IMR-90 (cell line): Measurements from ENCODE around the gene TLK2. TPM values are rescaled to one million over a fixed set of nuclear protein-coding genes. Genes with fewer than 3 reads are reported as not detected.
"Not testable (repeated sequence)": the region's sequence is repeated elsewhere in the genome, so short reads cannot be mapped to it uniquely, and the experiment has no call there.

Experiments
- ATAC-seq: fragments of 200-7000 bp; cut with Tn5 transposase; 2 replicates; pipeline ENCODE4 v1.9.1; 2020; ENCODE audit warnings: low read depth, mild to moderate bottlenecking, moderate library complexity
- BruUV-seq: library from RNA; stranded (reverse); fragments of 400-500 nt; replicated peaks from 2 replicates; lab custom pipeline; 2021; lab: Mats Ljungman, UMichigan
- CTCF ChIA-PET: fragments of 300-600 bp; formaldehyde crosslinking; extraction: SDS; loops from one replicate; lab custom pipeline; 2021; ENCODE audit warnings: antibody characterized with exemption; lab: Yijun Ruan, JAX
- POLR2A ChIA-PET: fragments of 300-600 bp; sonication (Branson Sonifier 250); formaldehyde crosslinking; loops from one replicate; lab custom pipeline; 2022; ENCODE audit warnings: antibody characterized with exemption; ENCODE audit not compliant: unreplicated experiment; lab: Charles Lee
- DNase-seq: peaks from one replicate; pipeline ENCODE4 v3.0.0; 2013
- H2AFZ ChIP-seq: replicated peaks from 2 replicates; pipeline ENCODE3; 2013; ENCODE audit warnings: low read length, mild to moderate bottlenecking; ENCODE audit not compliant: poor library complexity
- H2AK5ac ChIP-seq: 2 replicates; pipeline ENCODE4 v1.6.1; 2013; ENCODE audit warnings: low read depth, low read length, inconsistent platforms
- H2AK9ac ChIP-seq: replicated peaks from 2 replicates; pipeline ENCODE3; 2013; ENCODE audit warnings: mild to moderate bottlenecking, low read depth, low read length, moderate library complexity; ENCODE audit not compliant: poor library complexity
- H2BK120ac ChIP-seq: 2 replicates; pipeline ENCODE4 v1.6.1; 2013; ENCODE audit warnings: low read depth, low read length, inconsistent platforms
- H2BK15ac ChIP-seq: 3 replicates; pipeline ENCODE4 v1.6.1; 2013; ENCODE audit warnings: low read depth, low read length, inconsistent platforms
- H2BK20ac ChIP-seq: 2 replicates; pipeline ENCODE4 v1.6.1; 2013; ENCODE audit warnings: low read depth, mild to moderate bottlenecking, inconsistent platforms, low read length, moderate library complexity
- H2BK5ac ChIP-seq: 2 replicates; pipeline ENCODE4 v1.6.1; 2013; ENCODE audit warnings: mild to moderate bottlenecking, low read depth, low read length, inconsistent platforms; ENCODE audit not compliant: poor library complexity, severe bottlenecking
- H3K14ac ChIP-seq: replicated peaks from 2 replicates; pipeline ENCODE4 v1.6.1; 2013; ENCODE audit warnings: low read depth, low read length, inconsistent platforms
- H3K18ac ChIP-seq: 2 replicates; pipeline ENCODE4 v1.6.1; 2013; ENCODE audit warnings: low read depth, low read length, control low read depth
- H3K23ac ChIP-seq: 2 replicates; pipeline ENCODE4 v1.6.1; 2013; ENCODE audit warnings: low read depth, low read length, inconsistent platforms
- H3K27ac ChIP-seq: 2 replicates; pipeline ENCODE4 v1.5.1; 2013; ENCODE audit warnings: mild to moderate bottlenecking, control low read depth, low read length; ENCODE audit not compliant: insufficient read depth
- H3K27me3 ChIP-seq: 2 replicates; pipeline ENCODE4 v1.6.1; 2013; ENCODE audit warnings: low read length; ENCODE audit not compliant: control insufficient read depth, insufficient read depth
- H3K36me3 ChIP-seq: 2 replicates; pipeline ENCODE4 v1.6.1; 2013; ENCODE audit warnings: low read length, mixed read lengths; ENCODE audit not compliant: control insufficient read depth, insufficient read depth
- H3K4ac ChIP-seq: 2 replicates; pipeline ENCODE4 v1.6.1; 2013; ENCODE audit warnings: low read depth, low read length, inconsistent platforms
- H3K4me1 ChIP-seq: 2 replicates; pipeline ENCODE4 v1.6.1; 2013; ENCODE audit warnings: low read length, mixed read lengths; ENCODE audit not compliant: control insufficient read depth, insufficient read depth
- H3K4me2 ChIP-seq: 2 replicates; pipeline ENCODE4 v1.6.1; 2013; ENCODE audit warnings: low read depth, mild to moderate bottlenecking, control low read depth, low read length, moderate library complexity
- H3K4me3 ChIP-seq: 2 replicates; pipeline ENCODE4 v1.5.1; 2013; ENCODE audit warnings: low read depth, mild to moderate bottlenecking, control low read depth, low read length, moderate library complexity; ENCODE audit not compliant: insufficient read depth
- H3K56ac ChIP-seq: 2 replicates; pipeline ENCODE4 v1.6.1; 2013; ENCODE audit warnings: low read length, inconsistent platforms; ENCODE audit not compliant: insufficient read depth; ENCODE audit errors: extremely low read depth
- H3K79me1 ChIP-seq, 2 experiments: 2 replicates each; pipeline ENCODE4 v1.6.1; 2013; ENCODE audit warnings: low read length in 2 of 2, inconsistent platforms in 1 of 2, low read depth in 1 of 2
- H3K9ac ChIP-seq: 2 replicates; pipeline ENCODE4 v1.6.1; 2013; ENCODE audit warnings: low read depth, low read length, control low read depth
- H3K9me1 ChIP-seq: 2 replicates; pipeline ENCODE4 v1.6.1; 2013; ENCODE audit warnings: low read length, inconsistent platforms; ENCODE audit not compliant: insufficient read depth
- H3K9me3 ChIP-seq: 2 replicates; pipeline ENCODE4 v1.6.1; 2013; ENCODE audit warnings: low read length; ENCODE audit not compliant: control insufficient read depth, insufficient read depth
- H4K20me1 ChIP-seq: 2 replicates; pipeline ENCODE4 v1.6.1; 2013; ENCODE audit warnings: low read length, inconsistent platforms; ENCODE audit not compliant: insufficient read depth
- H4K5ac ChIP-seq: 2 replicates; pipeline ENCODE4 v1.6.1; 2013; ENCODE audit warnings: mild to moderate bottlenecking, low read depth, low read length, control low read depth
- H4K8ac ChIP-seq, 2 experiments: 2 replicates each; pipeline ENCODE4 v1.6.1; 2013; ENCODE audit warnings: low read depth in 2 of 2, low read length in 2 of 2, control low read depth in 1 of 2, inconsistent platforms in 1 of 2
- H4K91ac ChIP-seq: 2 replicates; pipeline ENCODE4 v1.6.1; 2013; ENCODE audit warnings: low read depth, low read length, inconsistent platforms; ENCODE audit not compliant: insufficient read depth
- CEBPB ChIP-seq: IDR thresholded peaks from 2 replicates; pipeline ENCODE4 v1.6.1; 2012; ENCODE audit warnings: low read depth, low read length, improper control_type of control experiment
- CHD1 ChIP-seq: IDR thresholded peaks from 2 replicates; pipeline ENCODE4 v1.6.1; 2012; ENCODE audit warnings: low read depth, low read length, improper control_type of control experiment
- CTCF ChIP-seq: conservative IDR thresholded peaks from 2 replicates; pipeline ENCODE4 v1.5.1; 2012; ENCODE audit warnings: mild to moderate bottlenecking, low read depth, low read length, improper control_type of control experiment
- MAFK ChIP-seq: IDR thresholded peaks from 2 replicates; pipeline ENCODE4 v1.6.1; 2012; ENCODE audit warnings: low read depth, low read length, improper control_type of control experiment
- MAZ ChIP-seq: IDR thresholded peaks from 2 replicates; pipeline ENCODE4 v1.6.1; 2012; ENCODE audit warnings: low read depth, mild to moderate bottlenecking, low read length, improper control_type of control experiment, moderate library complexity, borderline replicate concordance
- MXI1 ChIP-seq: IDR thresholded peaks from 2 replicates; pipeline ENCODE4 v1.6.1; 2012; ENCODE audit warnings: low read depth, mild to moderate bottlenecking, low read length, moderate library complexity, borderline replicate concordance
- POLR2A ChIP-seq: IDR thresholded peaks from 2 replicates; pipeline ENCODE4 v1.6.1; 2012; ENCODE audit warnings: mild to moderate bottlenecking, low read depth, low read length
- RCOR1 ChIP-seq: IDR thresholded peaks from 2 replicates; pipeline ENCODE4 v1.6.1; 2012; ENCODE audit warnings: mild to moderate bottlenecking, low read length, improper control_type of control experiment; ENCODE audit not compliant: insufficient replicate concordance
- SMC3 ChIP-seq: fragments of 150-350 bp; IDR thresholded peaks from 2 replicates; pipeline ENCODE4 v1.6.1; 2016; ENCODE audit warnings: low read depth, mild to moderate bottlenecking, antibody characterized with exemption, low read length, moderate library complexity
- WGBS, 2 experiments: methylation state at CpG; one replicate each; pipeline versions ENCODE4 v1.1.5 to v1.1.7; 2013; ENCODE audit warnings: missing lambda C conversion rate in 2 of 2; ENCODE audit not compliant: insufficient read length in 1 of 2; ENCODE audit errors: extremely low coverage in 2 of 2; 5-methylcytosine and 5-hydroxymethylcytosine counted together
- dilution Hi-C: fragments of 300-500 bp; cut with HindIII; formaldehyde crosslinking; loops from one replicate; pipeline ENCODE4 v1.14.3; 2018; ENCODE audit warnings: low sequenced_read_pairs; ENCODE audit not compliant: unreplicated experiment
- in situ Hi-C: fragments of 300-500 bp; cut with MboI; formaldehyde crosslinking; loops from 3 replicates; pipeline ENCODE4 v1.14.3; 2019; ENCODE audit warnings: low sequenced_read_pairs, inconsistent platforms, mixed read lengths
- intact Hi-C: fragments of 100-400 bp; cut with micrococcal nuclease; formaldehyde crosslinking; loops from 2 replicates; pipeline ENCODE4 v1.10.0; 2022
- polyA plus RNA-seq, 3 experiments: library from polyadenylated mRNA; depleted of rRNA; stranded (reverse); fragments of >200 nt; gene quantifications; 2 replicates each; pipeline ENCODE4 v1.2.3, GENCODE V29; 2012; ENCODE audit warnings: low replicate concordance in 1 of 3
- total RNA-seq: library from RNA; depleted of rRNA; stranded (reverse); fragments of >200 nt; gene quantifications from 2 replicates; pipeline ENCODE4 v1.2.3, GENCODE V29; 2012

The TLK2 gene
- total and polyA plus RNA-seq, 2 of the 4 experiments (the other 2 are of a cell fraction), result 35.7 to 39.4 TPM

DNA sequence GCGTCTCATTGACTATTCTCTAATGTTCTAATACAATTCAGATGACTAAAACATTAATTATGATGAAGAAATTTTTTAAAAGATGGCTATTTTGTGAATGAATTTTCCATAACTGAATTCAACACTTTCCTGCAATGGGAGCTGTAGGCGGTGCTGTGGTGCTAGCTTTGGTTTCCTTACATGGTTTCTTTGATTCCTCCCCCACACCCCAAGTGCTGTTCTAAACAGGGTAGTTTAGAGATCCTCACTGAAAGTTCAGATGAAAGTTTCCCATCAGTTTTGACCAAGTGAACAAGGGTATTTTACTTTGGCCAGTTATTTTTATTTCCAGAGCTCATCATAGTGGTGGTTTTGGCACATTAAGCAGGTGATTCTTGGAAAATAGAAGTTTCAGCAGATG, 122.8 kb downstream of the TLK2 start:
- Histone ChIP-seq H3K9me3 (no peaks in the 10 kb centered on the region), H3K56ac (no peak overlapping the region), H3K4ac (no peak overlapping the region), H2BK120ac (no peak overlapping the region), H2BK20ac (no peak overlapping the region), H3K18ac (no peak overlapping the region), H4K8ac (no peak overlapping the region), H3K27ac (no peak overlapping the region), H3K9me1 (peaks cover 8% of the 10 kb centered on the region), H4K91ac (no peak overlapping the region), H2BK5ac (no peak overlapping the region), H3K23ac (no peak overlapping the region), H3K4me2 (no peak overlapping the region), H2AK5ac (no peak overlapping the region), H4K20me1 (peaks cover 4% of the 10 kb centered on the region; the same call in 1 of the 2 replicates), H3K79me1 (peaks cover 26 to 38% of the 10 kb centered on the region in 2 experiments), H3K27me3 (no peaks in the 10 kb centered on the region), H2AFZ (no peak overlapping the region), H3K4me1 (no peaks in the 10 kb centered on the region), H4K5ac (no peak overlapping the region), H2AK9ac (no peak overlapping the region), H3K36me3 (peaks cover 42% of the 10 kb centered on the region), H3K4me3 (no peak overlapping the region), H3K14ac (no peak overlapping the region), H3K9ac (no peak overlapping the region), H2BK15ac (no peak overlapping the region)
- intact Hi-C loops (no loop called here), in situ Hi-C loops (no loop called here), dilution Hi-C loops (no loop called here)
- TF ChIP-seq SMC3 (no peak), MAZ (no peak), POLR2A (no peak), CHD1 (no peak), CTCF (no peak), MAFK (no peak), MXI1 (no peak), RCOR1 (no peak), CEBPB (no peak)
- BruUV-seq, result no TSS peak
- ChIA-PET POLR2A (no interaction called here), CTCF (no interaction called here)
- ATAC-seq (0 out of 2 replicates have a peak, but pooled peaks have one; percentile 29), DNase-seq (no peak)
- no CpG with 5 or more reads among the region's 2 CpGs for WGBS, 2 experiments

DNA sequence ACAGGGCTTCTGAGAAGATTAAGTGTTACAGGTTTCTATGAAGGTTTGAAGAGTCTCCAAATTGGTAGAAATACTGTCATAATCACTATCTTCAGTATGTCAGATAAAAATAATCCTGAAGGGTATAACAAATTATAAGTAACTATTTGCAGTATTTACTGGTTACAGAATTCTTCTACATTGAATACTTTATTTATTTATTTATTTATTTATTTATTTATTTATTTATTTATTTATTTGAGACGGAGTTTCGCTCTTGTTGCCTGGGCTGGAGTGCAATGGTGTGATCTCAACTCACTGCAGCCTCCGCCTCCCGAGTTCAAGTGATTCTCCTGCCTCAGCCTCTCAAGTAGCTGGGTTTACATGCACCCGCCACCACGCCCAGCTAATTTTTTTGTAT, 125.2 kb downstream of the TLK2 start:
- H3K4ac ChIP-seq, H4K91ac ChIP-seq, BruUV-seq, H2AK5ac ChIP-seq, H3K14ac ChIP-seq, H2BK20ac ChIP-seq, H3K23ac ChIP-seq, H3K27ac ChIP-seq, H3K9ac ChIP-seq, POLR2A ChIA-PET, H2BK5ac ChIP-seq, H4K5ac ChIP-seq, H3K18ac ChIP-seq, DNase-seq, H3K4me1 ChIP-seq, H2BK120ac ChIP-seq, intact Hi-C loops, H2BK15ac ChIP-seq, H3K4me3 ChIP-seq, dilution Hi-C loops, H4K8ac ChIP-seq, H4K20me1 ChIP-seq, H3K9me1 ChIP-seq, H3K9me3 ChIP-seq, in situ Hi-C loops, H2AFZ ChIP-seq, H3K4me2 ChIP-seq, ATAC-seq, H3K27me3 ChIP-seq, H2AK9ac ChIP-seq, CTCF ChIA-PET, H3K56ac ChIP-seq: not testable (repeated sequence)
- no CpG with 5 or more reads among the region's 6 CpGs for whole genome bisulfite sequencing, 2 experiments
- H3K79me1 ChIP-seq, result peaks cover 22 to 24% of the 10 kb centered on the region in 2 experiments
- H3K36me3 ChIP-seq, result peaks cover 36% of the 10 kb centered on the region
